ENCODE results near the gene ASPHD2. TPM values are rescaled to one million over a fixed set of nuclear protein-coding genes. Genes with fewer than 3 reads are reported as not detected.

The ASPHD2 gene
- polyA plus RNA-seq, 1 of the 3 experiments (the other 2 are of a cell fraction), result 2.2 TPM

GRCh38 chr22:26442086-26442756 lies 13.2 kb downstream of the ASPHD2 start (continued):
- no peak for TF ChIP-seq USF1 (IDR thresholded peaks at IDR 0.05; ENCODE audit: borderline replicate concordance, low read depth)
- no peak for TF ChIP-seq MEF2A (IDR thresholded peaks at IDR 0.05; ENCODE audit: borderline replicate concordance, low read depth)
- no peak for TF ChIP-seq GATA2 (CRISPR knock-in tag; IDR thresholded peaks at IDR 0.05)
- no peak for TF ChIP-seq MXI1 (IDR thresholded peaks at IDR 0.05; ENCODE audit: low read depth, low read length)

GRCh38 chr22:26443901-26444690 lies 15.0 kb downstream of the ASPHD2 start:
- WGBS (ENCODE audit: low lambda C conversion rate), result 95% methylated on average over 15 of the region's 16 CpGs
- no peak for DNase-seq
- Histone ChIP-seq H3K9ac (no peak overlapping the region), H3K4me2 (no peak overlapping the region), H3K9me2 (no peaks in the 10 kb centered on the region), H3K4me1 (ENCODE audit: control insufficient read depth in 1 of 2, insufficient read depth in 2 of 2, low read depth in 1 of 2, low read length in 1 of 2) (no peaks in the 10 kb centered on the region), H3K27ac (ENCODE audit: low read depth in 2 of 2, low read length in 1 of 2) (no peak overlapping the region), H3K27me3 (ENCODE audit: insufficient read depth) (no peaks in the 10 kb centered on the region), H2AFZ (ENCODE audit: low read depth) (no peak overlapping the region), H3K79me2 (ENCODE audit: insufficient read depth) (no peaks in the 10 kb centered on the region), H3F3A (replicated peaks; ENCODE audit: insufficient read depth) (no peaks in the 10 kb centered on the region), H3K4me3 (ENCODE audit: low read depth in 2 of 2, low read length in 1 of 2) (no peak overlapping the region), H3K36me3 (replicated peaks in 1 of 2; ENCODE audit: control insufficient read depth in 1 of 2, insufficient read depth in 2 of 2, low read length in 1 of 2) (no peaks in the 10 kb centered on the region), H4K20me1 (ENCODE audit: insufficient read depth) (no peaks in the 10 kb centered on the region), H3K9me3 (no peaks in the 10 kb centered on the region)
- ChIA-PET POLR2A (no interaction called here), CTCF (interaction anchor here (0.8 kb wide), 1 partner anchor 80 kb away, joined by 3 read pairs; no protein-coding TSS in a partner anchor)
- no peak for TF ChIP-seq IRF3 (IDR thresholded peaks at IDR 0.05; ENCODE audit: low read depth, low read length)
- no peak for TF ChIP-seq JUND (IDR thresholded peaks at IDR 0.05)
- no peak for TF ChIP-seq CTCF (IDR thresholded peaks at IDR 0.05)

GRCh38 chr22:26444777-26445176 lies 15.7 kb downstream of the ASPHD2 start:
- no peak overlapping the region for H3K27ac ChIP-seq (ENCODE audit: low read depth in 2 of 2, low read length in 1 of 2)
- H3K9me3 ChIP-seq, result no peaks in the 10 kb centered on the region
- no peaks in the 10 kb centered on the region for H3F3A ChIP-seq (replicated peaks; ENCODE audit: insufficient read depth)
- no peaks in the 10 kb centered on the region for H3K4me1 ChIP-seq (ENCODE audit: control insufficient read depth in 1 of 2, insufficient read depth in 2 of 2, low read depth in 1 of 2, low read length in 1 of 2)
- H3K27me3 ChIP-seq (ENCODE audit: insufficient read depth), result no peaks in the 10 kb centered on the region
- no peak overlapping the region for H2AFZ ChIP-seq (ENCODE audit: low read depth)
- H3K4me3 ChIP-seq (ENCODE audit: low read depth in 2 of 2, low read length in 1 of 2), result no peak overlapping the region
- H4K20me1 ChIP-seq (ENCODE audit: insufficient read depth), result no peaks in the 10 kb centered on the region
- ChIA-PET CTCF (interaction anchor here (0.8 kb wide), 1 partner anchor 80 kb away, joined by 3 read pairs; no protein-coding TSS in a partner anchor), POLR2A (no interaction called here)
- H3K4me2 ChIP-seq, result no peak overlapping the region
- no peak overlapping the region for H3K9ac ChIP-seq
- 96% methylated on average over 8 of the region's 8 CpGs for WGBS (ENCODE audit: low lambda C conversion rate)
- no peak for DNase-seq
- no peaks in the 10 kb centered on the region for H3K79me2 ChIP-seq (ENCODE audit: insufficient read depth)
- H3K9me2 ChIP-seq, result no peaks in the 10 kb centered on the region
- no peaks in the 10 kb centered on the region for H3K36me3 ChIP-seq (replicated peaks in 1 of 2; ENCODE audit: control insufficient read depth in 1 of 2, insufficient read depth in 2 of 2, low read length in 1 of 2)
- TF ChIP-seq ELF1 (IDR thresholded peaks at IDR 0.05) (no peak), JUND (IDR thresholded peaks at IDR 0.05) (no peak), RFX5 (IDR thresholded peaks at IDR 0.05; ENCODE audit: low read length) (no peak), SIN3A (IDR thresholded peaks at IDR 0.05; ENCODE audit: borderline replicate concordance, low read depth, low read length) (no peak), NRF1 (IDR thresholded peaks at IDR 0.05; ENCODE audit: low read depth, low read length) (no peak), TCF12 (IDR thresholded peaks at IDR 0.05) (no peak), CTCF (IDR thresholded peaks at IDR 0.05) (no peak)

Measured in SK-N-SH (cell line).